CD1c-positive myeloid dendritic cell (primary cell): Measurements from ENCODE around the gene CAMK2B.

Source experiments
- DNase-seq: peaks from one replicate; pipeline ENCODE4 v3.0.0-alpha.2; 2016; ENCODE audit errors: extremely low spot score

CAMK2B gene

DNA sequence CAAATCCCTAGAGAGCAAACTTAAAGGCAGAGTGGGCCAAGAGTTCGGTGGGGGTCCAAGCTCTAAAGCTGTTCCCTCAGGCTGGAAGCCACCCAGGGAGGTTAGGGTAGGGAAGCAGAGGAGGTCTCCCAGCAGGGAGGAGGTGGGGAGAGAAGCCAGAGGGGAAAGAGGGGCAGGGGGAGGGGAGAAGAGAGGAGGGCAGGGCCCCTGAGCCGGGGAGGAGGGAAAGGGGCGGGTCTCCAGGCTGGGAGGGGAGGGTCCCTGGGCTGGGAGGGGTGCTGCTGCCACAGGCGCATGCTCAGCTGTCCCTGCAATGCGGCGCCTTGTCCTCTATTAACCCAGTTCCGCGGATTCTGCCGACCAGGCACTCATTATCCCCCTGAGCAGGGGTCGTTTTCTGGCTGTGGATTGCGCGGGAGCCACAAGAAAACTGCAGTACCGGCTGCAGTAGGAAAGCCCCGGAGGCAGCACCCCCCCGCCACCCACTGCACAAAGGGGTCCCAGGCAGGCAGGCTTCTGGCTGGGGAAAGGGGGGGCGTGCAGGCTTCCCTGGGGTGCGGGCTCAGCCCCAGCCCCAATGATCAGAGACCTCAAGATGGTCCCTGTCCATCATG lies 49.3 kb downstream of the CAMK2B start:
- no peak for DNase-seq

GRCh38 chr7:44275146-44275545 lies 50.2 kb downstream of the CAMK2B start:
- DNase-seq: no peak

DNA sequence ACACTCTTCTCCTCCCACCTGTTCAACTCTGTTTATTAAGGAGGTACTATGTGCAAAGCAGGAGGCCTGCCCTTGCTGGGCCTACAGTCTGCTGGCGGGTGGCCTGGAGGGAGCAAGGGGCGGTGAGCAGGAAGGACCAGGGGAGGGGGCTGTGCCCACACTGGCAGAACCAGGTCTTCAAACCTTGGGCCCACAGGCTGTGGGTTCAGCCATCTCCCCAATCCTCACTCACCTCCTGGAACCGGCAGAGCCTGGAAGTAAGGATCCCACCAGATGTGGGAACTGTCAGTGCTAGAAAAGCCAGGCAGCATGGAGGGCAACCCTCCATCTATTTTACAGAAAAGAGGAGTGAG lies 50.8 kb downstream of the CAMK2B start:
- DNase-seq: no peak

- DNase-seq: no peak
Measured at GRCh38 chr7:44273681-44274622, 51.4 kb downstream of the CAMK2B start.

DNA sequence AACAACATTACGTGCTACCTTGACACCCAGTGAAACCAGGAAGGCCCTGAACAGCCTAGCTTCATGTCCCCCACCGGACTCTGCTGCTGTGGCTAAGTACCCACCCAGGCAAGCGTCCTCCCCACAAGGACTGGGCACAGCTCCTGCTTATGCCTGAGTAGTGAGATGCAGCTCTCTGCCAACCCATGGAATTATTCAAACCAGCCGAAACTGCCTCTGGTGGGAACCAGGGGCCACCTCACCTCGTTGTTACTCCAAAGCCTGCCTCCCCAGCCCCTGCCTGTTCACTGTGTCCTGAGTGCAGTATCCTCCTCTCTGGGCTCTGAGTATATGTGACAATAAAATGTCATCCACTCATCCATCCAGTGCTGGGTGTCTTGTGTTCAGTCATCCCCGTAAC lies 52.4 kb downstream of the CAMK2B start:
- no peak for DNase-seq

DNA sequence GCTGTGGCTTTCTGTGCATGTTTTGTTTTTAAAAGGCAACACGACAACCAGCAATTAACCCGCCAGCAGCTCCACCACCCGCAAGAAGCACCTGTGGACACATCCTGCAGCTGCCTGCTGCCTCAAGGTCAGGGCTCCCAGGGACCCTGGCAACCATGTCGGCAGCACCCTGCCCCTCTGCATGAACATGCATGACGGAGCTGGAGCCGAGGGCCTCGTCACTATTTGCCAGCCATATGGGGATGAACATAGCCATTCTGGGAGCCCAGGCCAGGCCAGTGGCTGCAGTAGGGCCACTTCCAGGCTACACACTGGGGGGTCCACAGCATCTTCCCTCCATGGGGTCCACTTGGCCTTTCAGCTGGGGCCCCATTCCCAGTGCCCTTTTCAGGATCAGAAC lies 52.9 kb downstream of the CAMK2B start:
- DNase-seq: no peak

GRCh38 chr7:44269943-44270493 lies 55.4 kb downstream of the CAMK2B start:
- DNase-seq: no peak

DNA sequence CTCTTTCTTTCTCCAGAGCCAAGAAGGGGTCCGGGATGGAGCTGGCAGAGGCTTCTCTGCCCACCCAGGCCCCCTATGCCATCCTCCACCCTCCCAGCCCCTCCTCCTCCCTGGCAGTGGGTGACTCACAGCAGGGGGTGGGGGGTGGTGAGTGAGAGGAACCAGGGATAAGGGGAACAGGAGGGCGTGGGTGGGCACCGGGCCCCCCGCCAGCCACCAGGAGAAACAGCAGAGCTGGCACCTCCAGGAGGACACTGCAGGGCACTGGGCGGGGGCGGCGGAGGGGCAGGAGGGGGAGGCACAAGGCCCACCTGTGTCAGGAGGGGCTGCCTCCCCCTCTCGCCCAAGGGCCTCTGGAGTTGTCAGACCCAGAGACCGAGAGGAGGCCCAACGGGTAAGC lies 56.0 kb downstream of the CAMK2B start:
- peak; percentile 42 for DNase-seq

DNA sequence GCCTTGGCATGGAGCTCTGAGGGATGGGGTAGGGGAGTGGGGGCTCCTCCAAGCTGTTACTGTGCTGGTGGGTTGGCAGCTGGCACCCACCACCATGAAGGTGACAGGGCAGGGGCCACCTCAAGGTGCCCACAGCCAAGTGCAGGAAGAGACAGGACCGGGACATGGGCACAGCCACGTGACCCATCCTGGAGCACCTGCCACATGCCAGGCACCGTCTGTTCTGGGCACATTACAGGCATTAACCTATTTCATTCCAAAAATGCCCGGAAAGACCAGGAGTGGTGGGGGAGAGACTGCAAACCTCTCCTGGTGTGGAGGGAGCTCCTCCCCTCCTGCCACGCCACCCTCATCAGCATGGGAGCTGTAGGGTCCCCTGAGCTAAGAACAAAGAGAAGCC lies 56.7 kb downstream of the CAMK2B start:
- DNase-seq: no peak

- no peak for DNase-seq
Measured at GRCh38 chr7:44267719-44268421, 57.5 kb downstream of the CAMK2B start.

DNA sequence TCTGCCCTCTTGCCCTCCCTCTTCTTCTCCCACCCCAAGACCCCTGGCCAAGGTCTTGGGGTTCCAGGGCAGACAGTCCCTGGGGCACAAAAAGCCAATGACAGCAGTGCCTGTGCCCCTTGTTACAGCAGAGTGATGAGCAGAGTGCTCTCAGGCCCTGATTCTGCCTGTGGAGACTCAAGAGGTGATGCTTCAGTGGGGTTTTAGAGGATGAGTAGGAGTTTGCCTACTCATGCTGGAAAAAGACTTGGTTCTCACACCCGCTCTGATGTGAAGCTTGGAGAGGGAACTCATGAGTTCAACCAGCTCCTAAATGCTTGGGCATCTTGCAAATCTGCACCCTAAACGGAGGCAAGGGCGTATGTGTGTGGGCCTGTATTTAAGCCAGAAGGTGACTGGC lies 58.2 kb downstream of the CAMK2B start:
- DNase-seq: no peak

DNA sequence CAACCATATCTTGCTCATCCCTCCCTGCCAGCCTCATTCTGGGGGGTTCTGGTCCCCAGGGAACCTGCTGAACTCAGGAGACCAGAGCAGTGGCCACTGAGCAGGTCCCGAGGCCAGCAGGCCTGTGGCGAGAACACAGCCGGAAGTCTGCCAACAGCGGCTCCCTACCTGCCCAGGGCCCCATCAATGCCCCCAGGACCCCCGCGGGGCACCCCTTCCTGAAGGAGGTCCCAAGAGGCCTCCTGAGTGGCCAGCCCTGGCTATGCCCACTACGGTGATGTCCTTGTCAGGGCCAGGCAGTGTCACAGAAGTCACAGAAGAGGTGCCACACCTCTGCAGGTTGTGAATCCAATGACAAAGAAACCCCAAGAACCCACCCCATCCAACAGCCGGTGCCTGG lies 58.9 kb downstream of the CAMK2B start:
- DNase-seq: no peak

GRCh38 chr7:44265728-44266127 lies 59.7 kb downstream of the CAMK2B start:
- DNase-seq: no peak

DNA sequence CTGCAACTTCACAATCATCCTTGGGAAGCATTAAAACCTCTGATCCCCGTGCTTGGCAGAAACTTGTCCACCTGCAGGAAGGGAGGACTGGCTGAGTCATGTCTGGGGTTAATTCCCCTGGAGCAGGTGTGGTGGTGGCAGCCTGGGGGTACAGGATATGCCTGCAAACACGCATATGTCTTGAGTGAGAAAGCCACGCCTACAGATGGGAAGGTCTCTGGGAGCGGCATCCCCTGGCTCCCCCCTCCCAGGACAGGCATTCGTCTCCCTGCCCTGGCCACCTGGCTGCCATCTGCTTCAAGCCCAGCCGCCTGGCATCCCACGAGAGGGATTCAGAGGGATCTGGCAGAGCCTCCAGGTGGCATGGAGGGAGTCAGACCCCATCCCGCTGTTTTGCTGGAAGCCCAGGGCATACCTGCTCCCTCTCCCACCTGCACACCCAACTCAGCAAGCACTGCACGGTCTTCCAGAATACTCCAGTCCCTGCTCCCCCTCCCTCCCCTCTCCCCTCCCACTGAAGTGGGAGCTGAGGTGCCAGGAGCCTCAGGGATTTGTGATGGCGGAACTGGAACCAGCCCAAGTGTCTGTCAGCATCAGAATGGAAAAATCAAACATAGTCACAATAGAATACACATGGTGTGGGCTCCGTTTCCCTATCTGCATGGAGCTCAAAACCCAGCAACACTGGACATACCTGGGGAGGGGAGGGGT lies 61.0 kb downstream of the CAMK2B start:
- DNase-seq: no peak

- DNase-seq: no peak
Measured at GRCh38 chr7:44263326-44264082, 61.9 kb downstream of the CAMK2B start.

GRCh38 chr7:44262031-44262430 lies 63.4 kb downstream of the CAMK2B start:
- DNase-seq: no peak

DNA sequence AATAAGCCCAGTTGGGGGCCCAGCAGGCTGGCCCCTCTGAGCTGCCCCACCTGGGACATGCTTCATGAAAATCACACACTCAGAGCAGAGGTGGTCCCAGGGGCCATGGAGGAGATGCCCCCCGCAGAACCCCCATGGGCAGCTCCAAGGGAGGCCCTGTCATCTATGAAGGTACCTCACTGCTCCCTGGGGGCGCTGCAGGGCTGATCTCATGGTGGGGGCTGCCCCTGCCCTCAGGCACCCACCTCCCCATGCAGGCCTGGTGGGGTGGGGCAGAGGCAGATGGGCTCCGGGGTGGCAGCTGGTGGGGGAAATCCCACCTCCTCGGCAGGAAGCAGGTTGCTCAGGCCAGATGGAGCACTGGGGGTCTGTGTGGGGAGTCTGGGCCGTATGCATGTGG lies 64.2 kb downstream of the CAMK2B start:
- no peak for DNase-seq

DNA sequence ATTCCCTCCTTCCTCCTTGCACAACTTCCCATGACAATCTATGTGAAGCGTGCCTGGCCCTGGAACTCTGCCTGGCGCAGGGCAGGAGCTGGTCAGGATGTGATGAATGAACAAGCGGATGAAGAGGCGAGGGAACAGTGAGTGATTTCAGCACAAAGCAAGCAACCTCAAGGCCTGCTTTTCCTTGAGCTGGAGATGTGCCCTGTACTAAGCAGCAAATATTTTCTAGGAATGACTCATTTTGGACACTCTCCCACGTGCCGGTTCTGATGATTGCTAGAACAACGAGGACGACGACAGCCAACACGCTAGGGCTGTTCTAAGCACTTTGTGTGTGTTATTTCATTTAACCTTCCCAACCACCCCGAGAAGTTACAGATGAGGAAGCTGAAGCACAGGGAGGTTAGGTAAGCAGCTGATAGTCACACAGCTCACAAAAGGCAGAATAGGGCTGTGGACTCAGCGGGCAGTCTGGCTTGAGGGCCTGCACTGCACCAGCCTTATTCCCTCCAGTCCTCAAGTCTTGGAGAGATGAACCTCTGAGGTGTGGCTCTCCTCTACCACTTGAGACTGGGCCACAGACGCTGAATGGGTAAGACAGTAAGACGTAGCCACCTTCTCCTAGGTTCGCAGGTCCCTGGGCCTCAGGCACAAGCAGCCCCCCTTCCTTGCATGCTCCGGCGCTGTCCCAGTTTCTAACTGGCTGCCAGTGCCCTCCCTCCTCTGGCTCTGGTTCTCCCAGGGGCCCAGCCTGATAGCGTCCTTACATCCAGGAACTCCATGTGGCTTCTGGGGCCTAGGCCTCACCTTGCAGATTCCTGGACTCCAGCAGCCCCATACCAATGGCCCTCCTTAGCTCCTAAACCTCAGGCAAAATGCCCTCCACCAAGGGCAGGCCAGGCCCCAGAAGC lies 65.6 kb downstream of the CAMK2B start:
- peak; percentile 86 for DNase-seq

GRCh38 chr7:44258865-44259546 lies 66.4 kb downstream of the CAMK2B start:
- DNase-seq: no peak

DNA sequence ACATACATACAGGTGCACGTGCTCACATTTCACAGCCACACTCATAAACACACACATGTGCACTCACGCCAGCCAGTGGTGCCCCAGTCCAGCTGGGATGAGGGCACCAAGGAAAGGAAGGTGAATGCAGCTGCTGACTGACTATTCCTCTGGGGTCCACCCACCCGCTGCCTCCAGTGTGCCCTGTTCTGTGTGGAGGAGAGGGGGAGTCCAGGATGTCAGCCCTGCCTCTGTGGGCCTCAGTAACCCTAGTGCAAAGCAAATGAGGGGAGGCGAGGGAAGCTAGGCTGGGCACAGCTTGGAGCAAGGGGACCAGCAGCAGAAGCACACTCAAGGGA lies 67.0 kb downstream of the CAMK2B start:
- DNase-seq: no peak
